Sigmoid colon (tissue), 7 donors: ENCODE data around the gene FXYD2. TPM values are rescaled to one million over a fixed set of nuclear protein-coding genes. Genes with fewer than 3 reads are reported as not detected.
A peak's percentile ranks its signal among the peaks of the same experiment; 100 is the strongest.

Experiments
- DNase-seq: peaks from one replicate; pipeline ENCODE4 v3.0.0-alpha.2; 2019
- H3K27ac ChIP-seq, 4 donors: fragments of 200-600 bp; sonication (generic); one replicate each; pipeline ENCODE4 v1.5.1; 2016 to 2019; ENCODE audit warnings: mild to moderate bottlenecking in 1 of 4
- H3K27me3 ChIP-seq, 3 donors: fragments of 200-600 bp; sonication (generic); one replicate each; pipeline ENCODE4 v1.5.1; 2019; ENCODE audit warnings: mild to moderate bottlenecking in 1 of 3
- H3K36me3 ChIP-seq, 4 donors: fragments of 200-600 bp; sonication (generic); one replicate each; pipeline ENCODE4 v1.5.1; 2016 to 2019
- H3K4me1 ChIP-seq, 4 donors: fragments of 200-600 bp; sonication (generic); one replicate each; pipeline ENCODE4 v1.5.1; 2017 to 2019
- H3K4me3 ChIP-seq, 4 donors: fragments of 200-600 bp; sonication (generic); one replicate each; pipeline ENCODE4 v1.5.1; 2017 to 2019; ENCODE audit warnings: mild to moderate bottlenecking in 2 of 4, moderate library complexity in 1 of 4
- H3K9me3 ChIP-seq, 4 donors: fragments of 200-600 bp in 3 of 4; sonication (generic) in 3 of 4; one replicate each; pipeline versions ENCODE4 v1.5.1 to v1.6.1; 2013 to 2019
- CTCF ChIP-seq, 4 experiments: fragments of 450-650 bp in 3 of 4; fragments of 200-600 bp in 1 of 4; IDR thresholded peaks; one replicate each; pipeline ENCODE4 v1.5.1; 2016 to 2019; ENCODE audit warnings: antibody characterized with exemption in 4 of 4, mild to moderate bottlenecking in 3 of 4, moderate library complexity in 2 of 4
- EP300 ChIP-seq, 4 donors: sonication (generic); formaldehyde crosslinking; IDR thresholded peaks; one replicate each; pipeline ENCODE4 v1.6.1; 2017; ENCODE audit warnings: antibody characterized with exemption in 4 of 4
- POLR2A ChIP-seq, 2 donors: fragments of 450-650 bp; IDR thresholded peaks; one replicate each; pipeline ENCODE4 v1.6.1; 2016; ENCODE audit warnings: antibody characterized with exemption in 2 of 2, mild to moderate bottlenecking in 2 of 2, moderate library complexity in 2 of 2
- POLR2AphosphoS5 ChIP-seq, 4 donors: sonication (generic); formaldehyde crosslinking; IDR thresholded peaks; one replicate each; pipeline ENCODE4 v1.6.1; 2017; ENCODE audit warnings: antibody characterized with exemption in 4 of 4
- WGBS, 2 donors: extraction: QIAGEN DNeasy Blood & Tissue Kit; methylation state at CpG; one replicate each; pipeline ENCODE4 v1.1.7; 2013; 5-methylcytosine and 5-hydroxymethylcytosine counted together
- intact Hi-C: fragments of 100-400 bp; cut with DNase I; formaldehyde crosslinking; loops from one replicate; pipeline ENCODE4 v1.15.1; 2023
- polyA plus RNA-seq, 3 donors: library from polyadenylated mRNA; stranded (reverse); fragments of 200-250 nt; gene quantifications; one replicate each; pipeline ENCODE4 v1.2.3, GENCODE V29; 2013
- total RNA-seq, 4 donors: library from RNA; depleted of rRNA; stranded (reverse); fragments of >200 nt; gene quantifications; one replicate each; pipeline ENCODE4 v1.1.0, GENCODE V29; 2016
- donor health status: healthy with polysubstance abuse.
- donor health status: Bipolar disorder and iron deficiency.
- donor health status: healthy.

FXYD2 gene
- total and polyA plus RNA-seq, 7 donors = 3.2 to 6.6 (median 4.2) TPM; not detected in 1

- Histone ChIP-seq H3K36me3 (peaks cover 0 to 25% (median 0%) of the 10 kb centered on the region in 4 donors), H3K27ac (no peak overlapping the region), H3K4me1 (peaks cover 0 to 38% (median 13%) of the 10 kb centered on the region in 4 donors), H3K4me3 (no peak overlapping the region), H3K27me3 (peaks cover 0 to 20% (median 0%) of the 10 kb centered on the region in 3 donors), H3K9me3 (no peaks in the 10 kb centered on the region)
- TF ChIP-seq EP300 (IDR thresholded peaks at IDR 0.05) (no peak), POLR2A (IDR thresholded peaks at IDR 0.05) (no peak), POLR2AphosphoS5 (IDR thresholded peaks at IDR 0.05) (no peak), CTCF (IDR thresholded peaks at IDR 0.05) (no peak)
- peak; percentile 44 for DNase-seq
- 46 to 80% methylated on average over 6 of the region's 6 CpGs for WGBS, 2 donors
- intact Hi-C loops = no loop called here
Measured at GRCh38 chr11:117830674-117831351, 6.3 kb upstream of the FXYD2 start.

GRCh38 chr11:117830072-117830471 is 5.5 kb upstream of the FXYD2 start:
- Histone ChIP-seq H3K27me3 (peaks cover 0 to 20% (median 0%) of the 10 kb centered on the region in 3 donors), H3K27ac (no peak overlapping the region), H3K4me3 (no peak overlapping the region), H3K9me3 (no peaks in the 10 kb centered on the region), H3K4me1 (peaks cover 0 to 44% (median 17%) of the 10 kb centered on the region in 4 donors), H3K36me3 (peaks cover 0 to 19% (median 0%) of the 10 kb centered on the region in 4 donors)
- DNase-seq = peak; percentile 61
- 86 to 91% methylated on average over 14 of the region's 14 CpGs for WGBS, 2 donors
- intact Hi-C loops = no loop called here
- TF ChIP-seq POLR2AphosphoS5 (IDR thresholded peaks at IDR 0.05) = no peak
- TF ChIP-seq EP300 (IDR thresholded peaks at IDR 0.05) = no peak
- no peak for TF ChIP-seq POLR2A (IDR thresholded peaks at IDR 0.05)
- TF ChIP-seq CTCF (IDR thresholded peaks at IDR 0.05) = no peak

GRCh38 chr11:117829369-117829725 is 4.8 kb upstream of the FXYD2 start:
- DNase-seq = peak; percentile 66
- peaks cover 0 to 20% (median 0%) of the 10 kb centered on the region in 3 donors for H3K27me3 ChIP-seq

GRCh38 chr11:117828611-117829368 is 4.2 kb upstream of the FXYD2 start:
- Histone ChIP-seq H3K4me1 (peaks cover 0 to 50% (median 22%) of the 10 kb centered on the region in 4 donors), H3K36me3 (peaks cover 0 to 6% (median 0%) of the 10 kb centered on the region in 4 donors), H3K9me3 (no peaks in the 10 kb centered on the region), H3K4me3 (no peak overlapping the region), H3K27ac (peak overlapping the region; percentile 40 to 62 (median 50)), H3K27me3 (peaks cover 0 to 20% (median 0%) of the 10 kb centered on the region in 3 donors)
- peak; percentile 84 for DNase-seq
- TF ChIP-seq POLR2AphosphoS5 (IDR thresholded peaks at IDR 0.05) (no peak), POLR2A (IDR thresholded peaks at IDR 0.05) (no peak), EP300 (IDR thresholded peaks at IDR 0.05) (no peak), CTCF (IDR thresholded peaks at IDR 0.05) (no peak)
- WGBS, 2 donors = 52 to 76% methylated on average over 16 of the region's 16 CpGs
- intact Hi-C loops = no loop called here

More at GRCh38 chr11:117829369-117829725, 4.8 kb upstream of the FXYD2 start:
- TF ChIP-seq CTCF (IDR thresholded peaks at IDR 0.05) (no peak), POLR2A (IDR thresholded peaks at IDR 0.05) (no peak), POLR2AphosphoS5 (IDR thresholded peaks at IDR 0.05) (no peak), EP300 (IDR thresholded peaks at IDR 0.05) (no peak)
- WGBS, 2 donors = 74 to 80% methylated on average over 7 of the region's 7 CpGs
- Histone ChIP-seq H3K4me3 (no peak overlapping the region), H3K27ac (peak overlapping the region; percentile 40 to 62 (median 50)), H3K36me3 (peaks cover 0 to 11% (median 0%) of the 10 kb centered on the region in 4 donors), H3K4me1 (peaks cover 0 to 49% (median 20%) of the 10 kb centered on the region in 4 donors), H3K9me3 (no peaks in the 10 kb centered on the region)
- intact Hi-C loops = no loop called here
